Gastroesophageal sphincter (tissue), 3 donors: ENCODE measurements around the gene SEMA6B.

Source experiments
- POLR2A ChIP-seq, 2 donors: fragments of 450-650 bp; IDR thresholded peaks; one replicate each; pipeline ENCODE4 v1.6.1; 2017; ENCODE audit warnings: antibody characterized with exemption in 2 of 2, mild to moderate bottlenecking in 2 of 2, moderate library complexity in 1 of 2
- TF ChIP-seq, protein P1 (sequence below), 4 experiments: fragments of 200-600 bp in 2 of 4; fragments of 450-650 bp in 2 of 4; sonication (generic) in 1 of 4; IDR thresholded peaks; one replicate each; pipeline ENCODE4 v1.5.1; 2017 to 2019; ENCODE audit warnings: antibody characterized with exemption in 4 of 4, mild to moderate bottlenecking in 2 of 4, moderate library complexity in 2 of 4

DNA sequence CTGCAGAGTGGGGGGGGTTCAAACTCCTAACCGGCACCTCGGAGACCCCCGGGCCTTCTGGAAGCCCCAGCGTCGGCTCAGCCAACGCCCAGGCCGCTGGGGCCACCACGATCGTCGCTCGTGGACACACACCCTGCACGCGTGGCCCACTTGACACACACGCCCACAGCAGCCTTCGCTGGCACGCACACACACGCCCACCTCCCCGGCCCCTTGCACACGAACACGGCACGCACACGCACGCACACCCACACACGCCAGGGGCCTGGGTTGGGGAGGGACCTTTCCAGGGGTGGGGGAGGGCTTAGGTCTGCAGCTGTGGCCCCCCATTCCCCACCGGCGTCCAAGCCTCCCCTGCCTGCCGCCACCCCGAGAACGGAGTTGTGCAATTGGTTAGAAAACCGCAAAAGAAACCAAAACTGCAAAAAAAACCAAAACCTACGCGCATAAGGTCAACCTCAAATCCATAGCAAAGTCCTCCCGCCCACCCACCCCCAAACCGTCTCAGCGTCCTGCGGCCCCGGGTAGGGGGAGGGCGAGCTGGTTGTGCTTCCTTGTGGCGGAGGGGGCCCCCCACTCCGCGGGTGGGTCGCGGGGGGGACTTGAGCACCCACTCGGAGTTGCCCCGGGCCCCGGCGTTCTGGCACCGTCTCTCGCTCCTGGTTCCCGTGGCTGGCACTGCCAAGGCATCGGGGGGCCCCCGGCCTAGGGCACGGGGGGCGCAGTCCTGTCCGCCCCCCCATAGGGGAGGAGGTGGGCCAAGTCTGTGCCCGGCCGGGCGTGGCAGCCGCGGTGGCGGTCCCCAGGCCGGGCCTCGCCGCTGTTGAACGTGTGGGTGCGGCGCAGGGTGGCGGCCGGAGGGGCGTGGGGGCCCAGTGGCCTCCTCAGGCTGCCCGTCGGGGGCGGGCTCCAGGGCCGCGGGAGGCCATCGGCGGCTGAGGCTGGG, 16.3 kb downstream of the SEMA6B start:
- TF ChIP-seq POLR2A (IDR thresholded peaks at IDR 0.05), result no peak
- TF ChIP-seq, protein P1, sequence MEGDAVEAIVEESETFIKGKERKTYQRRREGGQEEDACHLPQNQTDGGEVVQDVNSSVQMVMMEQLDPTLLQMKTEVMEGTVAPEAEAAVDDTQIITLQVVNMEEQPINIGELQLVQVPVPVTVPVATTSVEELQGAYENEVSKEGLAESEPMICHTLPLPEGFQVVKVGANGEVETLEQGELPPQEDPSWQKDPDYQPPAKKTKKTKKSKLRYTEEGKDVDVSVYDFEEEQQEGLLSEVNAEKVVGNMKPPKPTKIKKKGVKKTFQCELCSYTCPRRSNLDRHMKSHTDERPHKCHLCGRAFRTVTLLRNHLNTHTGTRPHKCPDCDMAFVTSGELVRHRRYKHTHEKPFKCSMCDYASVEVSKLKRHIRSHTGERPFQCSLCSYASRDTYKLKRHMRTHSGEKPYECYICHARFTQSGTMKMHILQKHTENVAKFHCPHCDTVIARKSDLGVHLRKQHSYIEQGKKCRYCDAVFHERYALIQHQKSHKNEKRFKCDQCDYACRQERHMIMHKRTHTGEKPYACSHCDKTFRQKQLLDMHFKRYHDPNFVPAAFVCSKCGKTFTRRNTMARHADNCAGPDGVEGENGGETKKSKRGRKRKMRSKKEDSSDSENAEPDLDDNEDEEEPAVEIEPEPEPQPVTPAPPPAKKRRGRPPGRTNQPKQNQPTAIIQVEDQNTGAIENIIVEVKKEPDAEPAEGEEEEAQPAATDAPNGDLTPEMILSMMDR (IDR thresholded peaks at IDR 0.05), result no peak
